ENCODE results near the gene RFC1. TPM values are rescaled to one million over a fixed set of nuclear protein-coding genes. Genes with fewer than 3 reads are reported as not detected.

RFC1 gene
- polyA plus RNA-seq, 1 experiment, result 35.7 TPM

Small RNAs within 50 kb of the gene (small RNA-seq; reads per million reads assigned to genes)
- gene MIR5591 (ENCODE audit: insufficient read length, low read depth) (not detected), gene RNU6-32P (ENCODE audit: insufficient read length, low read depth) (not detected), gene RNU6-887P (ENCODE audit: insufficient read length, low read depth) (not detected)

Other genes with a start within 250 kb of the RFC1 start
- 47.7 and 48.9 TPM in 2 replicates for gene WDR19, start 183.8 kb downstream of the RFC1 start, polyA plus RNA-seq (2011; rRNA removed)
- gene KLB, start 40.6 kb upstream of the RFC1 start, polyA plus RNA-seq (2011; rRNA removed), result not detected in 2 replicates
- gene RPL9, start 92.6 kb upstream of the RFC1 start, polyA plus RNA-seq (2011; rRNA removed), result 2,183 and 3,111 TPM in 2 replicates
- gene LIAS, start 92.7 kb upstream of the RFC1 start, polyA plus RNA-seq (2011; rRNA removed), result 8.6 and 13.1 TPM in 2 replicates
- 87.8 and 117 TPM in 2 replicates for gene UGDH, start 161.1 kb upstream of the RFC1 start, polyA plus RNA-seq (2011; rRNA removed)